ENCODE data around the gene UQCC5. TPM values are rescaled to one million over a fixed set of nuclear protein-coding genes. Genes with fewer than 3 reads are reported as not detected.

The UQCC5 gene
- polyA plus RNA-seq, 2 of the 4 experiments (the other 2 are of a cell fraction), result 11.7 to 63.3 TPM

- H3K4me1 ChIP-seq, result peaks cover 26% of the 10 kb centered on the region
- 0 out of 3 replicates have a peak overlapping the region, but pooled peaks have one; percentile 13 for H3K4me3 ChIP-seq
- H3K27ac ChIP-seq, result peak overlapping the region; percentile 43 to 67
- DNase-seq (ENCODE audit: low read depth in 1 of 2, low spot score in 1 of 2), result no peak
- CTCF ChIA-PET, result interaction anchor here (0.8 to 1.0 kb wide), 2 partner anchors 13 to 63 kb away, joined by 3 to 6 read pairs; no protein-coding TSS in a partner anchor
- TF ChIP-seq CTCF (IDR thresholded peaks at IDR 0.05), result no peak
- no peak for TF ChIP-seq BCL3 (IDR thresholded peaks at IDR 0.05)
- no peak for TF ChIP-seq CHD4 (IDR thresholded peaks at IDR 0.05; ENCODE audit: borderline replicate concordance)
- TF ChIP-seq E2F6 (IDR thresholded peaks at IDR 0.05; ENCODE audit: borderline replicate concordance, low read depth), result no peak
- TF ChIP-seq KDM1A (IDR thresholded peaks at IDR 0.05; ENCODE audit: low read depth), result no peak
- TF ChIP-seq PHF8 (IDR thresholded peaks at IDR 0.05; ENCODE audit: borderline replicate concordance, low read depth), result no peak
- TF ChIP-seq POLR2A (IDR thresholded peaks at IDR 0.05; ENCODE audit: low read length), result no peak
- TF ChIP-seq GATA3 (IDR thresholded peaks at IDR 0.05; ENCODE audit: borderline replicate concordance), result no peak
- TF ChIP-seq ZSCAN20 (CRISPR knock-in tag; IDR thresholded peaks at IDR 0.05), result no peak
- no peak for TF ChIP-seq FOSB (CRISPR knock-in tag; IDR thresholded peaks at IDR 0.05)
- no peak for TF ChIP-seq CBX8 (IDR thresholded peaks at IDR 0.05)
- TF ChIP-seq MAZ (IDR thresholded peaks at IDR 0.05; ENCODE audit: borderline replicate concordance, low read depth, low read length), result no peak
- no peak for TF ChIP-seq RARB (CRISPR knock-in tag; IDR thresholded peaks at IDR 0.05)
- TF ChIP-seq SREBF2 (IDR thresholded peaks at IDR 0.05), result no peak
- TF ChIP-seq HES2 (IDR thresholded peaks at IDR 0.05), result no peak
- TF ChIP-seq HOXB13 (CRISPR knock-in tag; IDR thresholded peaks at IDR 0.05; ENCODE audit: low read depth), result no peak
- ATAC-seq, result no peak
- POLR2A ChIA-PET, result interaction anchor here (0.5 to 1.0 kb wide), 7 partner anchors 11 to 158 kb away, joined by 3 to 7 read pairs (median 3); no protein-coding TSS in a partner anchor
- FAIRE-seq, result no peak
- peak overlapping the region; percentile 58 for H3K4me2 ChIP-seq
- 82% methylated on average over 19 of the region's 19 CpGs for WGBS (ENCODE audit: missing lambda C conversion rate)
- no peaks in the 10 kb centered on the region for H3K9me3 ChIP-seq
These were observed 844 bp upstream of the UQCC5 start for GRCh38 chr3:52535411-52536111.

- POLR2A ChIA-PET, result interaction anchor here (0.5 to 1.0 kb wide), 7 partner anchors 11 to 157 kb away, joined by 3 to 7 read pairs (median 3); no protein-coding TSS in a partner anchor
- peak overlapping the region; percentile 58 for H3K4me2 ChIP-seq
- TF ChIP-seq JUN (IDR thresholded peaks at IDR 0.05) (0 out of 5 replicates have a peak, but pooled peaks of 1 of the 2 experiments have one; percentile 3), RFX5 (IDR thresholded peaks at IDR 0.05) (no peak), REST (IDR thresholded peaks at IDR 0.05) (no peak)
- peaks cover 26% of the 10 kb centered on the region for H3K4me1 ChIP-seq
- peak overlapping the region; percentile 43 to 67 for H3K27ac ChIP-seq
- ATAC-seq (no peak), DNase-seq (ENCODE audit: low read depth in 1 of 2, low spot score in 1 of 2) (no peak), FAIRE-seq (no peak)
- CTCF ChIA-PET, result interaction anchor here (0.8 to 1.0 kb wide), 2 partner anchors 13 to 64 kb away, joined by 3 to 6 read pairs; no protein-coding TSS in a partner anchor
- 8% methylated on average over 7 of the region's 9 CpGs for WGBS (ENCODE audit: missing lambda C conversion rate)
- no peaks in the 10 kb centered on the region for H3K9me3 ChIP-seq
- 0 out of 3 replicates have a peak overlapping the region, but pooled peaks have one; percentile 13 for H3K4me3 ChIP-seq
These were observed 365 bp upstream of the UQCC5 start for GRCh38 chr3:52536112-52536368.
